ENCODE data around the gene TNP2. TPM values are rescaled to one million over a fixed set of nuclear protein-coding genes. Genes with fewer than 3 reads are reported as not detected.

Gene TNP2
- polyA plus RNA-seq, 3 donors = not detected

- intact Hi-C loops (cut with micrococcal nuclease) = no loop called here
- no peak overlapping the region for H3K4me3 Mint-ChIP-seq
- H3K9me3 Mint-ChIP-seq = peaks cover 0 to 2% (median 0%) of the 10 kb centered on the region in 7 donors
- H3K27me3 Mint-ChIP-seq (ENCODE audit: low read depth in 3 of 3) = peaks cover 3 to 8% (median 5%) of the 10 kb centered on the region in 3 donors
- Histone ChIP-seq H3K27me3 (ENCODE audit: control insufficient read depth in 2 of 2, insufficient read depth in 2 of 2, low read length in 2 of 2) (no peaks in the 10 kb centered on the region), H4K20me1 (ENCODE audit: insufficient read depth, low read length) (no peaks in the 10 kb centered on the region), H3K27ac (ENCODE audit: low read depth in 1 of 2, low read length in 2 of 2) (no peak overlapping the region), H3K4me1 (ENCODE audit: control insufficient read depth in 1 of 2, insufficient read depth in 2 of 2, low read length in 2 of 2) (peaks cover 7 to 9% of the 10 kb centered on the region in 2 donors), H3K4me3 (replicated peaks in 1 of 3; ENCODE audit: low read depth in 2 of 3, low read length in 3 of 3) (no peak overlapping the region), H3K4me2 (replicated peaks; ENCODE audit: extremely low read depth, low read length, poor library complexity, severe bottlenecking) (no peak overlapping the region), H3K36me3 (replicated peaks in 1 of 2; ENCODE audit: control insufficient read depth in 1 of 2, insufficient read depth in 2 of 2, low read length in 2 of 2) (no peaks in the 10 kb centered on the region), H3K9me3 (replicated peaks in 1 of 2; ENCODE audit: control insufficient read depth in 1 of 2, insufficient read depth in 1 of 2, low read length in 2 of 2) (no peaks in the 10 kb centered on the region), H2AFZ (ENCODE audit: insufficient read depth, low read depth, low read length, poor library complexity, severe bottlenecking) (no peak overlapping the region), H3K79me2 (ENCODE audit: insufficient read depth, low read length) (no peaks in the 10 kb centered on the region), H3K9ac (ENCODE audit: insufficient read depth, low read length, poor library complexity, severe bottlenecking) (no peak overlapping the region)
- WGBS (ENCODE audit: insufficient coverage) = 89% methylated on average over 2 of the region's 5 CpGs
- H3K27ac Mint-ChIP-seq = no peak overlapping the region
- no peak for DNase-seq
- no peak for TF ChIP-seq CTCF (IDR thresholded peaks at IDR 0.05)
- no peaks in the 10 kb centered on the region for H3K36me3 Mint-ChIP-seq
- H3K4me1 Mint-ChIP-seq = peaks cover 11% of the 10 kb centered on the region
Observed at GRCh38 chr16:11241480-11242204, 27.5 kb downstream of the TNP2 start.

DNA sequence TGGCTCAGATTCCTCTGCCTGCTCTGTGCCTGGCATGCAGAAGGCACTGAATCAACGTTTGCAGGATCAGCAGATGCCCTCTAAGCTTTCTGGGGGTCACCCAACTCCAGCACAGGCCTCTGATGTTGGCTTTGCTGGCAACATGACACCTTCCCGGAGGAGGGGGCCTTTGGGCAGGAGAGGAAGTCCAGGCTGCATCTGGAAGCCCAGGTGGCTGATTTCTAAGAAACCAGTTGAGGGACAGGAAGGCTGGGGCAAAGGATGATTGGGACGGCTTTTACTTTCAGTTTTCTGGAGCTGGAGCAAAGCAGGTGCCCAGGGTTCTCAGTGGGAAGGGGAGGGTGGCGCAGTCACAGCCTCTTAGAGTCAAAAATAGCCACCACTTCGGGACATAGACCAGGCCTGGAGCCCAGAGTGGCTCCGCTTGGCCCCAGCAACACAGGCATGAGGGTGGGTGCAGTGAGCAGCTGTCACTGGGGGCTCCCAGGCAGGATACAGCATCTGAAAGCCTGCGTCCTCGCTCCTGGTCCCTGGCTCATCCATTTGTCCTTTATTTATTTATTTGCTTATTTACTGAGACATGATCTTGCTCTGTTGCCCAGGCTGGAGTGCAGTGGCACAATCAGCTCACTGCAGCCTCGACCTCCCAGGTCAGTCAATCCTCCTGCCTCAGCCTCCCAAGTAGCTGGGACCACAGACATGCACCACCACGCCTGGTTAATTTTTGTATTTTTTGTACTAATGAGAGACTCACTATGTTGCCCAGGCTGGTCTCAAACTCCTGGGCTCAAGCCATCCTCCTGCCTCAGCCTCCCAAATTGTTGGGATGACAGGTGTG, 28.3 kb downstream of the TNP2 start:
- H3K36me3 ChIP-seq (replicated peaks in 1 of 2; ENCODE audit: control insufficient read depth in 1 of 2, insufficient read depth in 2 of 2, low read length in 2 of 2) = no peaks in the 10 kb centered on the region
- peaks cover 14% of the 10 kb centered on the region for H3K4me1 Mint-ChIP-seq
- intact Hi-C loops (cut with micrococcal nuclease) = no loop called here
- H3K27me3 Mint-ChIP-seq (ENCODE audit: low read depth in 3 of 3) = peaks cover 3 to 8% (median 5%) of the 10 kb centered on the region in 3 donors
- no peak overlapping the region for H3K4me3 ChIP-seq (replicated peaks in 1 of 3; ENCODE audit: low read depth in 2 of 3, low read length in 3 of 3)
- peaks cover 10 to 16% of the 10 kb centered on the region in 2 donors for H3K4me1 ChIP-seq (ENCODE audit: control insufficient read depth in 1 of 2, insufficient read depth in 2 of 2, low read length in 2 of 2)
- TF ChIP-seq CTCF (IDR thresholded peaks at IDR 0.05) = no peak
- no peaks in the 10 kb centered on the region for H3K36me3 Mint-ChIP-seq
- no peak overlapping the region for H3K4me2 ChIP-seq (replicated peaks; ENCODE audit: extremely low read depth, low read length, poor library complexity, severe bottlenecking)
- no peaks in the 10 kb centered on the region for H3K27me3 ChIP-seq (ENCODE audit: control insufficient read depth in 2 of 2, insufficient read depth in 2 of 2, low read length in 2 of 2)
- no peak overlapping the region for H3K27ac Mint-ChIP-seq
- no peaks in the 10 kb centered on the region for H4K20me1 ChIP-seq (ENCODE audit: insufficient read depth, low read length)
- no peak overlapping the region for H3K4me3 Mint-ChIP-seq
- no peak overlapping the region for H2AFZ ChIP-seq (ENCODE audit: insufficient read depth, low read depth, low read length, poor library complexity, severe bottlenecking)
- 33% methylated on average over 6 of the region's 10 CpGs for WGBS (ENCODE audit: insufficient coverage)
- DNase-seq = no peak
- no peak overlapping the region for H3K9ac ChIP-seq (ENCODE audit: insufficient read depth, low read length, poor library complexity, severe bottlenecking)
- H3K79me2 ChIP-seq (ENCODE audit: insufficient read depth, low read length) = no peaks in the 10 kb centered on the region
- H3K9me3 Mint-ChIP-seq = peaks cover 0 to 2% (median 0%) of the 10 kb centered on the region in 7 donors
- H3K27ac ChIP-seq (ENCODE audit: low read depth in 1 of 2, low read length in 2 of 2) = no peak overlapping the region
- no peaks in the 10 kb centered on the region for H3K9me3 ChIP-seq (replicated peaks in 1 of 2; ENCODE audit: control insufficient read depth in 1 of 2, insufficient read depth in 1 of 2, low read length in 2 of 2)

Measured in CD14-positive monocyte (primary cell).